Inferior parietal cortex (tissue), 1 donor: Measurements from ENCODE around the gene IPO4.

Experiments
- DNase-seq: peaks from one replicate; pipeline ENCODE4 v3.0.0-alpha.2; 2016; ENCODE audit errors: extremely low spot score

Gene IPO4

DNA sequence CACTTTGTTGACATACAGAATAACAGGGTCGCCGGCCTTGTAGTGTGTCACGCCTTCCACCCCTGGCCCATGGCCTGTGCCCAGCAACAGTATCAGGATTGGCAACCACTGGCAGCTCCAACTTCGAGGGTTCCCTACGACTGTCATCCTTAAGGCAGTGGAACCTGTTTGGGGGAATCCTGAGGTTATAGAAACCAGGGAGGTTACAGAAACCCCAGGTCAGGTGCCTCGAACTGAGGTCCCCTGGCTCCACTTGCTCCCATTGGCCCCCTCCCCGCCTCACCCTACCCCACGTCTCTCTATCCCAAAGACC is 6.2 kb upstream of the IPO4 start:
- DNase-seq, result no peak

- no peak for DNase-seq
Observed at GRCh38 chr14:24194186-24194872, 5.7 kb upstream of the IPO4 start.

DNA sequence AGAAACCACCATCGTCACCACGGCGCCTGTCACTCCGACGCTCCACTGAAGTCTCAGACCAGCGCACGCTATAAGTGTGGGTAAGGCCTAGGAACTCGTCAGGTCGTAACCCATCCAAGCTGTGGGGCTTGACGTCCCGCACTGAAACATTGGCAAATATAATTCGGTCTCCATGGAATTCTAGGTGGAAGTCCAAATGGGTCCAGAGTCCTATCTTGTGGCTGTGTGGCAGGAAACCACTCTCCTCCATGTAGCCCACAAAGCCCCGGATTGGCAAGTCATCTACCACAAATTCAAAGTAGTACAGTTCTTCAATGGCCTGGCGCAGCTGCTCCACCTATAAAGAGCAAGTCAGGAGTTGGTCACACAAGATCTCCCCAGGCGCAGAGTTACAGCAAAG is 4.3 kb upstream of the IPO4 start:
- no peak for DNase-seq

- DNase-seq, result no peak
Observed at GRCh38 chr14:24190416-24190815, 1.8 kb upstream of the IPO4 start.

- DNase-seq, result no peak
Observed at GRCh38 chr14:24189460-24189859, 844 bp upstream of the IPO4 start.

- DNase-seq, result no peak
Observed at GRCh38 chr14:24189059-24189375, 401 bp upstream of the IPO4 start.

DNA sequence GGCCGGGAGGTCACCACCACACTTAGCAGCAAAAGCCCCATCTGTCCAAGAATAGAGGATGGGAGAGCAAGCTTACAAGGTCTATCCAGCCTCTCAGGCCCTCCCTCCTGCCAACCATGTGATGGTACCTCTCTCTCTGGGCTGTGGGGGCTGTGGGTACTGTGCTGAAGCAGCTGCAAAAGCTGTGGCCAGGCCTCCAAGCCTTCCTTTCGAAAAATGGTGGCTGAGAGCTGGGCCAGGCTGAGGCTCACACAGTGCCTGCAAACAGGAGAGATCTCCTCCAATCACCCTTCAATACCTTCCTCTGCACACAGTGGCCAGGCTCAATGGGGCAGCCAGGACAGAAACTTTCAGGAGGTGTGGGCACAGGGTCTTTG is 1.1 kb downstream of the IPO4 start:
- no peak for DNase-seq

GRCh38 chr14:24186831-24187538 is 1.6 kb downstream of the IPO4 start:
- no peak for DNase-seq

GRCh38 chr14:24185741-24186140 is 2.9 kb downstream of the IPO4 start:
- DNase-seq, result no peak

- DNase-seq, result no peak
Observed at GRCh38 chr14:24185026-24185425, 3.6 kb downstream of the IPO4 start.

DNA sequence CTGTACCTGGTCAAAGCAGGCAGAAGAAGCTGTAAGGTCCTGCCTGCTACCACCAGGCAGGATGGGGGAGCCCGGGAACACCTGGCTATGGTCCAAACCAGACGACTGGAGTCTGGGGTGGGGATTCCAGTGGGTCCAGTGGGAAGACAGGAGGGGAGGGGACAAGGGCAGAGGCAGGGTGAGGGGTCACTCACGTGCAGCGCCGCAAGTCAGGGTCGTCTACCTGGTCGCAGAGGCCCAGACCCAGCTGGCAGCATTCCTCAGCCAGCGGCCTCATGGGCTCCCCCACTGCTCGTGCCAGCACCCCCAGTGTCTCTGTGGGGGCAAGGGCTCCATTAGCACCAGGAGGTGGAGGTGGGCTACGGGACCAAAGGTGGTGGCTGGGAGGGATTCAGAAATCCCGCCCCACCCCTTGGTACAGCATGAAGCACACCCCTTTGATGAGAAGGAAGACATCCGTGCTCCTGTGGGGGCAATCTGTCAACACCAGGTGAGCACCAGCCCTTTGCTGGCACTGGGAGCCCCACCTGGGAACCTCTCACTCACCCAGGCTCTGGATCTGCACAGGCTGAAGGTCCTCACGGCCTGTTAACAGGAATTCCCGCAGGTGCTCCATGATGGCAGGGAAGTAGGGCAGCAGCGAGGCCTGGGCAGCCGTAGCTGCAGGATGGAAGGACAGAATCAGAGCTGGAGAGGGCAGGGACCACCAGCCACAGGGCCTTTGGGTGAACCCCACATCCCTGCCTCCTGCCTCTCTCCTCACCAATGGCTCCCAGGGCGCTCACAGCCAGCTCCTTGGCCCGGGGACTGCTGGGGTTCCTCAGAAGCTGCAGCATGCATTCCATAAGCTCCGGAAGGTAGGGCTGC is 4.3 kb downstream of the IPO4 start:
- no peak for DNase-seq

GRCh38 chr14:24183014-24183481 is 5.6 kb downstream of the IPO4 start:
- no peak for DNase-seq

GRCh38 chr14:24182110-24182882 is 6.3 kb downstream of the IPO4 start:
- no peak for DNase-seq

DNA sequence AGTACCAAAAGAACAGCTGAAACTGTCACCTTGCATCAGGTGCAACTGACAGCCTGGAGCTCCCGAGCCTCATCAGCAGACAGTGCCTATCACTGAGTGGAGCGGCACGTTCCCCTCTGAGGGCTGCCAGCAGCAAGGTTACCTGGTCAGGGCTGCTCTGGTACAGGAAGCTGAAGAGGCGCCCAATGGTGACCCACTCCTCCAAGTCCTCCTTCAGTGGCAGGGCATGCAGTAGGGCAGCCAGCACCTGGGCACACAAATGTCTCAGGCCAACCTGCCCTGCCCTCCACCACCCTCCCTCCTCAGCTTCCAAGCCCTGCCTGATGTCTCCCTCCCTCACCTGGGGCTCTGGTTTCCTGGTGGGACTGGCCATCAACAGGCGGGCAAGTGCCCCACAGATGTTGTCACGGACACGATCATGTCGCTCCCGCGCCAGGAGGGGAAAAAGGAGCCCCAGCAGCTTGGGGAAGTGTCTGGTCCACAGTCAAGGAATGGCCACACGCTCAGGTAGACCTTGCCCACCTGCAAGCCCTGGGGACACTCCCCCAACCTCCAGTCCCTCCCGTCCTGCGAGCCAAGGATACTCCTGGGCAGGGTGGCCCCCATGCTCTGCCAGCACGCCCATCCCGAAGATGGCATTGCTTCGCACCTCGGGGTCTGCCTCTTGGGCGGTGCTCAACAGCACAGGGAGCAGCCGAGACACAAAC is 7.1 kb downstream of the IPO4 start:
- no peak for DNase-seq

DNA sequence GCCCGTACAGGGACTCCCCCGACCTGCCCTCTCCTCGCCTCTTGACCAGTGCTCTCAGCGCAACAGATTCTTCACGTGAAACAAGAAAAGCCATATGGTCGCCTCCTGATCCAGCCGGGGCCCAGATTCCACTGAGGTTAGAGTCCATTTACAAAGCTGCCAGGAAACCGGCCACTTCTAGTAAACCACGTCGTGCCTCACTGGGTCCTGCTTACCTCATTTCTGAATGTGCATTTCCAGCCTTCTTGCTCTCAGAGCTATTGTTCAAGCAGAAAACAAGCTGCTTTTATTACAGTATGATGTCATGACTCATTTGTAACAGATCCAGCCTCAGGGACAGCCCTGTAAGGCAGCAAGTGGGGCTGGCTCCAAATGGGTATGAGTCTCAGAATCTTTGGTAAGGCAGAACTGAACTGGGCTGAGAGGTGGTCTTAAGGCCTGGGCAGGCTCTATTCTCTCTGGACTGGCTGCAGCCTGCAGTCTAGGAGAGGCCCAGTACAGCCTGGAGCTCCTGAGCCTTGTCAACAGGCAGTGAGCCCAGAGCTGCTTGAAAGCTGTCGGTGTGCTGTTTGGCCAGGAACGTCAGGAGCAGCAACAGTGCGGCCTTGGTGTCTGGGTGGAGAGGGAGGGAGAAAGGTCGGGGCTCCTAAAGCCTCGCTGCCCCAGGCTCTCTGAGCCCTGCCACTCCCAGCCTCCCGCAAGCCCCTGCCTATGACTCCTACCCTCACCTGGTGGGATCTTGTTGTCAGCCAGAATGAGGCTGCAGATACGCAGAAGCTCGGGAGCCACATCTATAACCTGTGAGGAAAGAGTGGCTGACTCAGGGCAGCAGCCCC is 8.4 kb downstream of the IPO4 start:
- DNase-seq, result peak; percentile 63

DNA sequence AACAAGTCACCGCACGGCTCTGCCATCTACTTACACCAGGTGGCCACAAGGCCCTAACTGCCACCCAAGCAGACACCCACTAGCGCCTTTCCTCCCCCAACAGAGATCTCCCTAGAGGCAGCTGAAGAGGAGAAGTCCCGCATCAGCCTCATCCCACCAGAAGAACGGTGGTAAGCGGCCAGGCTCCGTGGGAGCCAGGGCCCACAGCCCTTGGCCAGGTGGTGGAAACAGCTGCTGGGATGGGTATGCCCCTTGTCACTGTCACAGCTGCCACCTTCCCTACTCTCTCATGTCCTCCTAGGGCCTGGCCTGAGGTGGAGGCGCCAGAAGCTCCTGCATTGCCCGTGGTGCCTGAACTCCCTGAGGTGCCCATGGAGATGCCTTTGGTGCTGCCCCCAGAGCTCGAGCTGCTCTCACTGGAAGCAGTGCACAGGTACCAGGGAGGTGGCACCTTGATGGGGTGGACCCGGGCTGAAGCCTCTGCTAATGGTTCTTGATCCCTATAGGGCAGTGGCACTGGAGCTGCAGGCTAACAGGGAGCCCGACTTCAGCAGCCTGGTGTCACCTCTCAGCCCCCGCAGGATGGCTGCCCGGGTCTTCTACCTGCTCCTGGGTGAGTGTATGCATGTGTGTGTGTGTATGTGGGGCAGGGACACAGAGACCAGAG is 9.2 kb downstream of the IPO4 start:
- no peak for DNase-seq

DNA sequence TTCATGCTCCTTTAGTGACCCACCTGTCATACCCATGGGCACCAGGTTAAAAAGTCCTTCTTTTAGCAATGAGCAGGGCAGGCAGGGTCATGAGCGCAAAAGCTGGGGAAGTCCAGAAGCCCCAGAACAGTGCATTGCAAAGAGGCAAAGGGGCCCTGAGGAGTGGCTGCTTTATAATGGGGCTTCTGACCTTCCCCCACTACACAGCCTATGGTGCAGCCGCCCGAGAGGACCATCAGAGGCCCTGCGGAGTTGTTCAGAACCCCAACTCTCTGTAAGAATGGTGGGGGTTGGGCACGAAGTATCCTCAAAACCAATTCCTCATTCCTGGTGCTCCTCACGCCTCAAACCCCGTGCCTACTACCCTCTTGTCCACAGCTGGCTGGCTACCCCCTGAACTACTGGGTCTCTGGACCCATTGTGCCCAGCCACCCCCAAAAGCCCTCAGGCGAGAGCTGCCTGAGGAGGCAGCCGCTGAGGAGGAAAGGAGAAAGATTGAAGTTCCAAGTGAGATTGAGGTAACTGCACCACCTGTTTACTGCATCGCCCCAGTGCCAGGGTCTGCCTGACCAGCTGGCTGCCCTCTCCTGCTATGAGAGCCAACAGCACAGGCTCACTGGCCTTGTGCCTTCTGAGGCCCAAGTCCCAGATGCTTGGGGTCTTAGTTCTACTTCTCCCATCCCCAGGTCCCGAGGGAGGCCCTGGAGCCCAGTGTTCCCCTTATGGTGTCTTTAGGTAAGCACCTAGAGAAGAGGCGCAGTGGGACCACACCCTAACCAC is 10.0 kb downstream of the IPO4 start:
- no peak for DNase-seq

DNA sequence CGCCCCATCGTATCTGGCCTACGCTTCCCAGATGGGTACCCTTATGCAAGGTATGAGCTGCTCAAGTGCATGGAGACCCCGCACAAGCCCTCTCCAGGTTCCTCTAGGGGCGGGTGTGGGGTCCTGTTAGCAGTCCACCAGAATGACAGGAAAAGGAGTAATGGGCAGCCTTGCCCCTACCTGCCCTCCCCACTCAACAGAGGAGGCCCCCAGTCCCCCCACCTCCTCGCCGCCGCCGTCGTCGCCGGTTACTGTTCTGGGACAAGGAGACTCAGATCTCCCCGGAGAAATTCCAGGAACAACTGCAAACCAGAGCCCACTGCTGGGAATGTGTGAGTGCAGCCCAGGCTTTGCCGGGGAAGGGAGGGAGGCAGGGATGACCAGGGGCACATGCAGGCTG is 10.7 kb downstream of the IPO4 start:
- no peak for DNase-seq
